ENCODE results near the gene MBOAT7.

MBOAT7 gene

GRCh38 chr19:54152878-54153524, 36.4 kb downstream of the MBOAT7 start:
- no peak overlapping the region for H3K27ac ChIP-seq (ENCODE audit: low read depth, low read length)
- H3K36me3 ChIP-seq (ENCODE audit: control insufficient read depth, insufficient read depth, low read length), result peaks cover 63% of the 10 kb centered on the region
- H3K9ac ChIP-seq (ENCODE audit: low read length), result no peak overlapping the region

GRCh38 chr19:54152267-54152666, 37.1 kb downstream of the MBOAT7 start:
- peaks cover 68% of the 10 kb centered on the region for H3K36me3 ChIP-seq (ENCODE audit: control insufficient read depth, insufficient read depth, low read length)
- no peaks in the 10 kb centered on the region for H3K4me1 ChIP-seq (ENCODE audit: control insufficient read depth, insufficient read depth, low read length)
- no peak overlapping the region for H3K27ac ChIP-seq (ENCODE audit: low read depth, low read length)
- no peak overlapping the region for H3K4me3 ChIP-seq (ENCODE audit: low read length)
- no peak overlapping the region for H3K9ac ChIP-seq (ENCODE audit: low read length)
- no peaks in the 10 kb centered on the region for H3K27me3 ChIP-seq (ENCODE audit: control insufficient read depth, insufficient read depth, low read length)

More at GRCh38 chr19:54152878-54153524, 36.4 kb downstream of the MBOAT7 start:
- Histone ChIP-seq H3K4me3 (ENCODE audit: low read length) (no peak overlapping the region), H3K27me3 (ENCODE audit: control insufficient read depth, insufficient read depth, low read length) (no peaks in the 10 kb centered on the region), H3K4me1 (ENCODE audit: control insufficient read depth, insufficient read depth, low read length) (no peaks in the 10 kb centered on the region)

DNA sequence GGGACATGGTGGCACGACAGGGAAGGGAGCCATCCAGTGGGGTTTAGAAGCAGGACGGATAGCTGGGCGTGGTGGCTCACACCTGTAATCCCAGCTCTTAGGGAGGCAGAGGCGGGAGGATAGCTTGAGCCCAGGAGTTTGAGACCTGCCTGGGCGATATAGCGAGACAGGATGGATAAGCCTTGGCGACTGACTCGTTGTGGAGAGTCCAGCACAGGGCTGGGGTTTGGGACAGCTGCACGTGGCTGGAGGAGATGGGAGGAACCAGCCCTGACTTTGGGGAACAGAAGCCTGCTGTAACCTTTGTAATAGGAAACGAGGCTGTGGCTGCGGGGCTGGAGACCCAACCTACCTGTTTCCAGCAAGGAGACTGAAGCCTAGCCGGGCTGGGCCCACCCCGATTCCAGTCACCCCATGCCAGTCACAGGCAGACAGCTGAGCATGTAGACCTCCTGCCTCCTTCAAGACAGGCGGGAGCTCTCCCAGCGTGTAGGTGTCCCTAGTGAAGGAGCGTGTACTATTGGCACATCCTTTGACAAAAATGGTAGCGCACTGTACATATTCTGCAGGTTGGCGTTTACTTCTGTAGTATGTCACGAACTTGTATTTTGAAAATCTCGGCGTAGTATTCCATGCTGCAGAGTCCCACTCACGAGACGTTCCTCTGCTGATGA, 37.9 kb downstream of the MBOAT7 start:
- no peaks in the 10 kb centered on the region for H3K4me1 ChIP-seq (ENCODE audit: control insufficient read depth, insufficient read depth, low read length)
- no peaks in the 10 kb centered on the region for H3K27me3 ChIP-seq (ENCODE audit: control insufficient read depth, insufficient read depth, low read length)
- H3K27ac ChIP-seq (ENCODE audit: low read depth, low read length), result no peak overlapping the region
- H3K4me3 ChIP-seq (ENCODE audit: low read length), result no peak overlapping the region
- H3K36me3 ChIP-seq (ENCODE audit: control insufficient read depth, insufficient read depth, low read length), result peaks cover 68% of the 10 kb centered on the region
- no peak overlapping the region for H3K9ac ChIP-seq (ENCODE audit: low read length)

DNA sequence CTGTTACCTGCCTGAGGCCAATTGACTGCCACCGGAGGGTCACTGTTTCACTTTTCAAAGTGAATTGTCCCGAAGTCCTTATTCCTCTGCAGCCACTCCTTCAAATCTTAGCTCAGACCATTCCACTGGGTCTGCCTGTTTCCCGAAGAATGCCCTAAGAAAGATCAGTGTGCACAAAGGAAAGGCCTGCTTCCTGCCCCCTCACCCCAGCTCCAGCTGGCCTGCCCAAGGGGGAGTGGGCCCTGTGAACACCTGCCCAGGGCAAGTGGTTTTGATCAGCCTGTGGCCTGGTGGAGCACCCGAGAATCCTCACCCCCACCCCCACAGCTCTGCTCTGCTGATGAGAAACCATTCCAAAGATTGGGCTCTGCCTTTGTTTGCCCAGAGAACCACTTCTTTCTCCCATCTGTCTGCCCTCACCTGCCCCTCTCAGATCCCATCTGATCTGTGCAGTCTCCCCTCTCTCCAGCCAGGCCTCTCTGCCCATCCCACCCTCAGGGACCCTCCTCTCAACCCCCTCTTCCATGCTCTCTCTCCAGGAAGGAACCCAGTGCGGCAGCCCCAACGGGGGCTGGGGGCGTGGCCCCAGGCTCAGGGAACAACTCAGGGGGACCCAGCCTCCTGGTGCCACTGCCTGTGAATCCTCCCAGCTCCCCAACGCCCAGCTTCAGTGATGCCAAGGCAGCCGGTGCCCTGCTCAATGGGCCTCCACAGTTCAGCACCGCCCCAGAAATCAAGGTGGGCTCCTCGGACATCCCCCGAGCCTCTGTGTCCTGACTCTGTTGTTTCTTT, 40.2 kb downstream of the MBOAT7 start:
- Histone ChIP-seq H3K27ac (ENCODE audit: low read depth, low read length) (no peak overlapping the region), H3K27me3 (ENCODE audit: control insufficient read depth, insufficient read depth, low read length) (no peaks in the 10 kb centered on the region), H3K36me3 (ENCODE audit: control insufficient read depth, insufficient read depth, low read length) (peaks cover 68% of the 10 kb centered on the region), H3K9ac (ENCODE audit: low read length) (no peak overlapping the region), H3K4me3 (ENCODE audit: low read length) (no peak overlapping the region), H3K4me1 (ENCODE audit: control insufficient read depth, insufficient read depth, low read length) (no peaks in the 10 kb centered on the region)

GRCh38 chr19:54148158-54148557, 41.2 kb downstream of the MBOAT7 start:
- no peaks in the 10 kb centered on the region for H3K4me1 ChIP-seq (ENCODE audit: control insufficient read depth, insufficient read depth, low read length)
- no peak overlapping the region for H3K27ac ChIP-seq (ENCODE audit: low read depth, low read length)
- H3K27me3 ChIP-seq (ENCODE audit: control insufficient read depth, insufficient read depth, low read length), result no peaks in the 10 kb centered on the region
- no peak overlapping the region for H3K9ac ChIP-seq (ENCODE audit: low read length)
- H3K4me3 ChIP-seq (ENCODE audit: low read length), result no peak overlapping the region
- H3K36me3 ChIP-seq (ENCODE audit: control insufficient read depth, insufficient read depth, low read length), result peaks cover 72% of the 10 kb centered on the region

GRCh38 chr19:54147676-54148075, 41.7 kb downstream of the MBOAT7 start:
- H3K27ac ChIP-seq (ENCODE audit: low read depth, low read length), result no peak overlapping the region
- no peak overlapping the region for H3K9ac ChIP-seq (ENCODE audit: low read length)
- no peaks in the 10 kb centered on the region for H3K27me3 ChIP-seq (ENCODE audit: control insufficient read depth, insufficient read depth, low read length)
- H3K36me3 ChIP-seq (ENCODE audit: control insufficient read depth, insufficient read depth, low read length), result peaks cover 76% of the 10 kb centered on the region
- H3K4me3 ChIP-seq (ENCODE audit: low read length), result no peak overlapping the region
- no peaks in the 10 kb centered on the region for H3K4me1 ChIP-seq (ENCODE audit: control insufficient read depth, insufficient read depth, low read length)

GRCh38 chr19:54145541-54146158, 43.7 kb downstream of the MBOAT7 start:
- Histone ChIP-seq H3K36me3 (ENCODE audit: control insufficient read depth, insufficient read depth, low read length) (peaks cover 64% of the 10 kb centered on the region), H3K4me3 (ENCODE audit: low read length) (no peak overlapping the region), H3K9ac (ENCODE audit: low read length) (no peak overlapping the region), H3K27me3 (ENCODE audit: control insufficient read depth, insufficient read depth, low read length) (no peaks in the 10 kb centered on the region), H3K27ac (ENCODE audit: low read depth, low read length) (no peak overlapping the region), H3K4me1 (ENCODE audit: control insufficient read depth, insufficient read depth, low read length) (no peaks in the 10 kb centered on the region)

DNA sequence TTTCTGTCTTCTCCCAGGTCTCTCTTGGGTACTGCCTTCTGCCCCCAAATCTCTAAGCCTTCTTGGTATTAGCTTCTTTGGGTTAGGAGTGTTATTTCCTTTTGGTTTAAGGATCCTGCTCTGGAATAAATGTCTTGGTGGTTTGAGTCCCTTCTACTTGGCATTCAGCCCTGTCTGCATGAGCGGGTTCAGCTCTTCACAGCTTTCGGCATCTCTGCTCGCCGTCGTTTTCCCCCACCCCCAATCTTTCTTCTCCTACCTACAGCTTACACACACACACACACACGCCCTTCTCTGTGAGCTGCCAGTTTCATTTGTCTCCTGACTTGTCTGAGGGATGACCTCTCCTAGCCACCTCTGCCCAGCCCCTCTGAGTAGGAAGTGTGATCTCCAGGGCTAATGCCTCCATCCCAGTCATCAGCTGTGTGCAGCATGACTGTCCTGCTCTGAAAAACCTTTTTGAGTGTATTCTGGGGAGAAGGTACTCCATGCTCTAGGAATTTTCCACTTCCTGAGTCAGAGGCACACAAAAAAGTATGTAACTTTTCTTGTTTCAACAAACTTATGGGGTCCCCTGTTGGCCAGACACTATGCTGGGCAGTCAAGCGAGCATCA, 47.1 kb downstream of the MBOAT7 start:
- Histone ChIP-seq H3K27me3 (ENCODE audit: control insufficient read depth, insufficient read depth, low read length) (no peaks in the 10 kb centered on the region), H3K4me1 (ENCODE audit: control insufficient read depth, insufficient read depth, low read length) (peaks cover 4% of the 10 kb centered on the region), H3K9ac (ENCODE audit: low read length) (no peak overlapping the region), H3K27ac (ENCODE audit: low read depth, low read length) (no peak overlapping the region), H3K4me3 (ENCODE audit: low read length) (no peak overlapping the region), H3K36me3 (ENCODE audit: control insufficient read depth, insufficient read depth, low read length) (peaks cover 41% of the 10 kb centered on the region)

- peaks cover 4% of the 10 kb centered on the region for H3K4me1 ChIP-seq (ENCODE audit: control insufficient read depth, insufficient read depth, low read length)
- H3K27ac ChIP-seq (ENCODE audit: low read depth, low read length), result no peak overlapping the region
- no peak overlapping the region for H3K9ac ChIP-seq (ENCODE audit: low read length)
- H3K27me3 ChIP-seq (ENCODE audit: control insufficient read depth, insufficient read depth, low read length), result no peaks in the 10 kb centered on the region
- no peak overlapping the region for H3K4me3 ChIP-seq (ENCODE audit: low read length)
- H3K36me3 ChIP-seq (ENCODE audit: control insufficient read depth, insufficient read depth, low read length), result peaks cover 32% of the 10 kb centered on the region
Measured at GRCh38 chr19:54141356-54141755, 48.0 kb downstream of the MBOAT7 start.

GRCh38 chr19:54138489-54139256, 50.7 kb downstream of the MBOAT7 start:
- H3K4me1 ChIP-seq (ENCODE audit: control insufficient read depth, insufficient read depth, low read length), result peaks cover 10% of the 10 kb centered on the region
- no peak overlapping the region for H3K27ac ChIP-seq (ENCODE audit: low read depth, low read length)
- H3K4me3 ChIP-seq (ENCODE audit: low read length), result peak overlapping the region; percentile 76
- peaks cover 12% of the 10 kb centered on the region for H3K36me3 ChIP-seq (ENCODE audit: control insufficient read depth, insufficient read depth, low read length)
- no peaks in the 10 kb centered on the region for H3K27me3 ChIP-seq (ENCODE audit: control insufficient read depth, insufficient read depth, low read length)
- H3K9ac ChIP-seq (ENCODE audit: low read length), result no peak overlapping the region

DNA sequence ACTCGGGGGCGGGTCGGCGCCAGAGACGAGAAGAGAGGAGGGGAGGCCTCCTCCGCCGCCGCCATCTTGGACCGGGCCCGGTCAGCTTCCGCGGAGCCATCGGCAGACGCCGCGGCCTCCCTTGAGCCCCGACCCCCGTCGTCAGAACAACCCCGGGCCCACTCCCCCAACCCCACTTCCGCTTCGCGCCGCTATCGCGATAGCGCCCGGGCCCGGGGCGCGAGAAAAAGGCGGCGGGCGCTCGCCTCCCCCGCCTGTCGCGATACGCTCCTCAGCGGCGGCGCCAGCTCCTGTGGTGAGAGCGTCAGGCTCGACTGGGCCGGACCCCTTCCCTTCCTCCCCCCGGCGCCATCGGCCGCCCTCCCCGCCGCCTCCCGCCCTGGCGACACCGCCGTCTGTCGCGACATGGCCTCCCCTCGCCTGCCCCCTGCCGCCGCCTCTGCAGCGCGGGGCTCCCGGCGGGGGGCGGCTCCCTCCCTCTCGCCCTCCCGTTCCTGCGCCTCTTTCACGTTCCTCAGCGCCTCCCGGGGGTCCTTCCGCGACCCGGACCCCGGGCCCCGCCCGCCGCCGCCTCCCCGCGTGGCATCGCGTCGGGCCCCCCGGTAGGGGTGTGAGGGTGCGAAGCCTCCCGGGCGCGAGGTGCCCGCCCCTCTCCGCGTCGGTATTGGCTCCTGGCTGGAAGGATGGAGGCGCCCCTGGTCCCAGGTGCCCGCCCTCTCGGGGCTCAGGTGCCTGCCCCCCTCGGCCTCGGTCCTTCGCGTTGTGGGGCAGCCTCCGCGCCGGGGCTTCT, 51.5 kb downstream of the MBOAT7 start, which contains the start of gene CNOT3:
CNOT3 (plus strand) TSS at position 64 of the 790 bp plus-strand sequence. CDS start 5,217 bp downstream, outside the sequence.
- Histone ChIP-seq H3K36me3 (ENCODE audit: control insufficient read depth, insufficient read depth, low read length) (peaks cover 6% of the 10 kb centered on the region), H3K27me3 (ENCODE audit: control insufficient read depth, insufficient read depth, low read length) (no peaks in the 10 kb centered on the region), H3K27ac (ENCODE audit: low read depth, low read length) (peak within 1 kb of the TSS; percentile 92), H3K9ac (ENCODE audit: low read length) (peak within 1 kb of the TSS; percentile 73), H3K4me3 (ENCODE audit: low read length) (peak within 1 kb of the TSS; percentile 76), H3K4me1 (ENCODE audit: control insufficient read depth, insufficient read depth, low read length) (peaks cover 10% of the 10 kb centered on the region)

All from rectal smooth muscle tissue (tissue), 1 donor.